ENCODE data around the gene MIR17HG. TPM values are rescaled to one million over a fixed set of nuclear protein-coding genes. Genes with fewer than 3 reads are reported as not detected.

The MIR17HG gene
- total RNA-seq, 4 donors from 2014 or later = 3.3 to 16.2 (median 4.6) TPM

GRCh38 chr13:91400671-91401070 lies 53.2 kb downstream of the MIR17HG start:
- no peak for TF ChIP-seq POLR2A (IDR thresholded peaks at IDR 0.05)
- TF ChIP-seq CTCF (IDR thresholded peaks at IDR 0.05) = no peak
- peaks cover 5 to 22% of the 10 kb centered on the region in 2 donors for H3K27me3 ChIP-seq
- intact Hi-C loops (cut with DNase I; ENCODE audit: low total_unique reads) = no loop called here
- no peaks in the 10 kb centered on the region for H3K36me3 ChIP-seq
- no peaks in the 10 kb centered on the region for H3K4me1 ChIP-seq
- no peaks in the 10 kb centered on the region for H3K9me3 ChIP-seq
- no peak for DNase-seq
- H3K27ac ChIP-seq = no peak overlapping the region
- no peak overlapping the region for H3K4me3 ChIP-seq

GRCh38 chr13:91401920-91402319 lies 54.4 kb downstream of the MIR17HG start:
- no peak overlapping the region for H3K4me3 ChIP-seq
- peaks cover 5 to 10% of the 10 kb centered on the region in 2 donors for H3K27me3 ChIP-seq
- H3K36me3 ChIP-seq = no peaks in the 10 kb centered on the region
- no peak for DNase-seq
- H3K27ac ChIP-seq = no peak overlapping the region
- intact Hi-C loops (cut with DNase I; ENCODE audit: low total_unique reads) = no loop called here
- no peaks in the 10 kb centered on the region for H3K4me1 ChIP-seq
- TF ChIP-seq CTCF (IDR thresholded peaks at IDR 0.05) = no peak
- TF ChIP-seq POLR2A (IDR thresholded peaks at IDR 0.05) = no peak
- H3K9me3 ChIP-seq = no peaks in the 10 kb centered on the region

MicroRNAs within 50 kb of the gene (microRNA counts, 767-probe panel; counts per million panel counts)
- microRNA hsa-miR-18a-5p (0 to 2,461 counts per million in 2 donors), microRNA hsa-miR-19a-3p (3,716 to 4,176 counts per million in 2 donors), microRNA hsa-miR-19b-3p (4,492 to 5,509 counts per million in 2 donors), microRNA hsa-miR-20a-5p+hsa-miR-20b-5p (5,882 to 7,686 counts per million in 2 donors), microRNA hsa-miR-92a-3p (4,098 to 6,339 counts per million in 2 donors)

Other genes with a start within 250 kb of the MIR17HG start
- 10 to 100 TPM in 1 of 4 donors, 1 to 10 TPM in 1, under 1 TPM in 1, not detected in 1; 0.24 to 30.8 (median 1.8) TPM for gene GPC5, start 50.9 kb downstream of the MIR17HG start, total RNA-seq